Measurements from ENCODE around the gene PHACTR2. TPM values are rescaled to one million over a fixed set of nuclear protein-coding genes. Genes with fewer than 3 reads are reported as not detected.

Gene PHACTR2
- total RNA-seq, 2 experiments from 2014 or later: 13.5 to 14.6 TPM

DNA sequence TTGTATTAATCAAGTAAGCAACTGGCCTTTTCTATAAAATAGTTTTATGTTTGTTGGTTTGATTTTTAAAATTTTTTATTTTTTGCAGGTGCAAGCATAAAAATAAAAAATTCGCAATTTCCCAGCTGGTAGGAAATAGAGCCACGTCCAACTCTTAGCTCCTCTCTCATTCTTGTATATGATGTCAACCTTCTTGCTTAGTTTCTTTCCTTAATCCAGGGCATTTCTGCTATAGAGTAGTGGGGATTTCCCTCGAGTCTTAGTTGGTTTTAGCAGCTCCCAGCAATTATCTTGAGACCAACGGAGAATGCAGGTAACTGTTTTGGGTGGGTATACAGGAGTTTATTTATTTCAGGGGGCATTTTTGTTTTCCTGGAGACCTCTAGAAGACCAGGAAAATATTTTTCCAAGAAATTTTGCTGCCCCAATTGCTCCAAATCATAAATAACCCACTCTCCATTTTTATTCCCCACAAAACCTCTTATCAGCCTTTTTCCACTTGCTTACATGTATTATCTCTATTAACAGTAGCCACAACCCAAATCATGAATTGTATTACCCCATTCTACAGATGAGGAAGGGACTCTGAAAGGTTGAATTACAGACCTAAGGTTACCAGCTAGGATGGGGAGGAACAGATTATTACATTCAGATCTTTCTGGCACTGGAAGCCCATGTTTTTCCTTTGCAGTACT is 18.4 kb downstream of the PHACTR2 start:
- DNase-seq (no peak), ATAC-seq (no peak)
- no peaks in the 10 kb centered on the region for H3K9me3 Mint-ChIP-seq
- H3K4me1 Mint-ChIP-seq (ENCODE audit: low read depth): peaks cover 14% of the 10 kb centered on the region
- TF ChIP-seq, protein P1, sequence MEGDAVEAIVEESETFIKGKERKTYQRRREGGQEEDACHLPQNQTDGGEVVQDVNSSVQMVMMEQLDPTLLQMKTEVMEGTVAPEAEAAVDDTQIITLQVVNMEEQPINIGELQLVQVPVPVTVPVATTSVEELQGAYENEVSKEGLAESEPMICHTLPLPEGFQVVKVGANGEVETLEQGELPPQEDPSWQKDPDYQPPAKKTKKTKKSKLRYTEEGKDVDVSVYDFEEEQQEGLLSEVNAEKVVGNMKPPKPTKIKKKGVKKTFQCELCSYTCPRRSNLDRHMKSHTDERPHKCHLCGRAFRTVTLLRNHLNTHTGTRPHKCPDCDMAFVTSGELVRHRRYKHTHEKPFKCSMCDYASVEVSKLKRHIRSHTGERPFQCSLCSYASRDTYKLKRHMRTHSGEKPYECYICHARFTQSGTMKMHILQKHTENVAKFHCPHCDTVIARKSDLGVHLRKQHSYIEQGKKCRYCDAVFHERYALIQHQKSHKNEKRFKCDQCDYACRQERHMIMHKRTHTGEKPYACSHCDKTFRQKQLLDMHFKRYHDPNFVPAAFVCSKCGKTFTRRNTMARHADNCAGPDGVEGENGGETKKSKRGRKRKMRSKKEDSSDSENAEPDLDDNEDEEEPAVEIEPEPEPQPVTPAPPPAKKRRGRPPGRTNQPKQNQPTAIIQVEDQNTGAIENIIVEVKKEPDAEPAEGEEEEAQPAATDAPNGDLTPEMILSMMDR (IDR thresholded peaks at IDR 0.05): no peak
- H3K27me3 Mint-ChIP-seq: no peaks in the 10 kb centered on the region
- H3K4me3 Mint-ChIP-seq: no peak overlapping the region
- no peaks in the 10 kb centered on the region for H3K36me3 Mint-ChIP-seq (ENCODE audit: low read depth)
- intact Hi-C loops (cut with micrococcal nuclease): no loop called here
- no peak overlapping the region for H3K27ac Mint-ChIP-seq
- ChIA-PET POLR2A (no interaction called here), CTCF (interaction anchor here (1.1 kb wide), 1 partner anchor 120 kb away, joined by 3 read pairs; no protein-coding TSS in a partner anchor)

- TF ChIP-seq, protein P1 (IDR thresholded peaks at IDR 0.05): no peak
- POLR2A ChIA-PET: no interaction called here
- H3K27ac Mint-ChIP-seq: no peak overlapping the region
- H3K9me3 Mint-ChIP-seq: no peaks in the 10 kb centered on the region
- CTCF ChIA-PET: interaction anchor here (1.1 kb wide), 1 partner anchor 121 kb away, joined by 3 read pairs; no protein-coding TSS in a partner anchor
- intact Hi-C loops (cut with micrococcal nuclease): no loop called here
- no peaks in the 10 kb centered on the region for H3K36me3 Mint-ChIP-seq (ENCODE audit: low read depth)
- DNase-seq (no peak), ATAC-seq (no peak)
- H3K27me3 Mint-ChIP-seq: no peaks in the 10 kb centered on the region
- peaks cover 14% of the 10 kb centered on the region for H3K4me1 Mint-ChIP-seq (ENCODE audit: low read depth)
- no peak overlapping the region for H3K4me3 Mint-ChIP-seq
Measured at GRCh38 chr6:143696664-143697000, 18.9 kb downstream of the PHACTR2 start.

DNA sequence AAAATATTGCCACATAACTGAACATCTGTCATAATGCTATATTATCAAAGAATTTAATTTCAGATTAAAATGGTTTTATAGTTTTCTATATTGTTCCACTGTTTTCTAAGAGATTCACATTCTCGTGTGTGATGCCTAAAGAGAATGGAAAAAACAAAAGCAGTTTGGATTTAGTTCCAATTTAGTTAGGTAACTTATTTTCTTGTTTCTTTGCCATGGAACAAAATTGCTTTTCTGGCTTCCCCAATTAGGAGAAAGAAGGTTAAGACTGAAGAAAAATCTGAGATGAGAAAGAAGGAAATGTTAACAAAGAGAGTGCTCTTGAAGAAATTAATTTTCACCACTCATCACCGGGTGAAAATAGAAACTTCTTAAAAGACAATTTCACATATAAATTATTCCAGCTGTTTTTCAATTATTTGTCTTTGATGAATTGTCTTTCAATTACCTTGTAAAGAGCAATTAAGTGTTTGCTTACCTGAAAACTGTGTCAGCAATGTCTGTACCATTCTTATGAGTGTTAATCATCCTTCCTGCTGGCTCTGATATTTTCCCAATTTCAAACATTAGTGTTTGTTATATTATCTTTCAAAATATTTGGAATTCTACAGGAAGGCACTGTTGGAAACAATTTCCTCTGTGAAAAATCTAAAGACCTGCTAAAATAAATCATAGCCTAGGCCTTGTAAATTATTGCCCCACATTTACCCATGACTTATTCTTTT is 19.5 kb downstream of the PHACTR2 start:
- TF ChIP-seq, protein P1 (IDR thresholded peaks at IDR 0.05): no peak
- no peaks in the 10 kb centered on the region for H3K27me3 Mint-ChIP-seq

DNA sequence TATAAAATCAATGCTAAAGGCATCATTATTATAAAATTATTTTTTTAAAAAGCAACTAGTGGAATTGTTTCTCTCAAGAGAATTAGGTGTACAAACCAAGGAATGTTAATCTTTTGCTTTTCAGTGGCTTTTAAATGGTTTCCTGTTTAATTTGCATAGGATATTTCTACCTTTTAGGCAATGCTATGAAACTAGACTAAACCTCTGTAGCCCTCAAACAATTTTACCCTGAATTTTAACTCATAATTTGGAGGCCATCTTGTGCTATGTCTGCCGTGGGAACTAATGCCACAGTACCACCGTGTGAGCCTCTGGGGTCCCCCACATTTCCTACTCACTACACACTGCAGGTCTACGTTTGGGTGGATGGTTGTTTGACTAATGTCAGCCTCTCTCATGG is 20.6 kb downstream of the PHACTR2 start:
- TF ChIP-seq, protein P1 (IDR thresholded peaks at IDR 0.05): no peak
- H3K27me3 Mint-ChIP-seq: no peaks in the 10 kb centered on the region
- POLR2A ChIA-PET: no interaction called here
- H3K27ac Mint-ChIP-seq: no peak overlapping the region
- H3K4me3 Mint-ChIP-seq: no peak overlapping the region
- DNase-seq: no peak
- no peaks in the 10 kb centered on the region for H3K9me3 Mint-ChIP-seq
- CTCF ChIA-PET: interaction anchor here (0.6 kb wide), 1 partner anchor 391 kb away, joined by 3 read pairs; no protein-coding TSS in a partner anchor
- intact Hi-C loops (cut with micrococcal nuclease): no loop called here
- H3K36me3 Mint-ChIP-seq (ENCODE audit: low read depth): no peaks in the 10 kb centered on the region
- peaks cover 14% of the 10 kb centered on the region for H3K4me1 Mint-ChIP-seq (ENCODE audit: low read depth)
- ATAC-seq: no peak

More for the DNA sequence above, 19.5 kb downstream of the PHACTR2 start:
- CTCF ChIA-PET: no interaction called here
- intact Hi-C loops (cut with micrococcal nuclease): no loop called here
- H3K4me1 Mint-ChIP-seq (ENCODE audit: low read depth): peaks cover 14% of the 10 kb centered on the region
- H3K9me3 Mint-ChIP-seq: no peaks in the 10 kb centered on the region
- no peaks in the 10 kb centered on the region for H3K36me3 Mint-ChIP-seq (ENCODE audit: low read depth)
- DNase-seq (no peak), ATAC-seq (no peak)
- no peak overlapping the region for H3K27ac Mint-ChIP-seq
- POLR2A ChIA-PET: no interaction called here
- H3K4me3 Mint-ChIP-seq: no peak overlapping the region

Measured in activated CD8-positive, alpha-beta T cell treated with anti-CD3 and anti-CD28 coated beads for 36 hours (primary cell).